Right renal cortex interstitium (tissue), 3 donors: Measurements from ENCODE around the gene GDI1. TPM values are rescaled to one million over a fixed set of nuclear protein-coding genes. Genes with fewer than 3 reads are reported as not detected.

Source experiments
- polyA plus RNA-seq, 3 donors: library from polyadenylated mRNA; unstranded; fragments of 120-200 nt; gene quantifications; one replicate each; pipeline ENCODE4 v1.2.1, GENCODE V29; 2013; ENCODE audit not compliant: insufficient read length in 3 of 3

GDI1 gene
- polyA plus RNA-seq, 3 donors = 106 to 109 (median 107) TPM

Other genes with a start within 250 kb of the GDI1 start
- gene OPN1MW2, start 217.4 kb upstream of the GDI1 start, polyA plus RNA-seq = not detected
- not detected for gene OPN1MW3, start 179.6 kb upstream of the GDI1 start, polyA plus RNA-seq
- not detected for gene TEX28, start 142.0 kb upstream of the GDI1 start, polyA plus RNA-seq
- gene TKTL1, start 141.4 kb upstream of the GDI1 start, polyA plus RNA-seq = under 1 TPM; 0.28 to 0.76 (median 0.45) TPM
- 100 to 1,000 TPM; 393 to 423 (median 399) TPM for gene FLNA, start 62.5 kb upstream of the GDI1 start, polyA plus RNA-seq
- 10 to 100 TPM; 64.7 to 67.6 (median 66.3) TPM for gene EMD, start 57.9 kb upstream of the GDI1 start, polyA plus RNA-seq
- gene RPL10, start 38.8 kb upstream of the GDI1 start, polyA plus RNA-seq = 1,000 to 10,000 TPM; 2,793 to 3,161 (median 3,142) TPM
- gene DNASE1L1, start 27.9 kb upstream of the GDI1 start, polyA plus RNA-seq = 10 to 100 TPM; 11.3 to 14.0 (median 11.4) TPM
- gene TAFAZZIN, start 25.6 kb upstream of the GDI1 start, polyA plus RNA-seq = 10 to 100 TPM; 26.1 to 30.1 (median 28.7) TPM
- gene ATP6AP1, start 8.5 kb upstream of the GDI1 start, polyA plus RNA-seq = 100 to 1,000 TPM; 136 to 162 (median 151) TPM
- 10 to 100 TPM; 51.3 to 58.1 (median 55.9) TPM for gene FAM50A, start 7.0 kb downstream of the GDI1 start, polyA plus RNA-seq
- 10 to 100 TPM; 33.5 to 40.7 (median 38.1) TPM for gene PLXNA3, start 21.1 kb downstream of the GDI1 start, polyA plus RNA-seq
- 10 to 100 TPM in 2 of 3 donors, 1 to 10 TPM in 1; 9.7 to 12.0 (median 10.8) TPM for gene LAGE3, start 42.1 kb downstream of the GDI1 start, polyA plus RNA-seq
- 10 to 100 TPM; 25.6 to 29.3 (median 28.1) TPM for gene UBL4A, start 49.5 kb downstream of the GDI1 start, polyA plus RNA-seq
- gene SLC10A3, start 53.5 kb downstream of the GDI1 start, polyA plus RNA-seq = 10 to 100 TPM; 15.9 to 18.3 (median 15.9) TPM
- gene FAM3A, start 79.1 kb downstream of the GDI1 start, polyA plus RNA-seq = 10 to 100 TPM; 24.3 to 29.3 (median 28.0) TPM
- 10 to 100 TPM; 37.7 to 40.9 (median 39.4) TPM for gene G6PD, start 109.7 kb downstream of the GDI1 start, polyA plus RNA-seq
- gene IKBKG, start 110.5 kb downstream of the GDI1 start, polyA plus RNA-seq = 10 to 100 TPM; 11.1 to 17.9 (median 15.4) TPM
- gene CTAG1A, start 148.0 kb downstream of the GDI1 start, polyA plus RNA-seq = not detected
- gene CTAG1B, start 182.1 kb downstream of the GDI1 start, polyA plus RNA-seq = not detected
- not detected for gene CTAG2, start 216.4 kb downstream of the GDI1 start, polyA plus RNA-seq